CD4-positive, alpha-beta memory T cell (primary cell): ENCODE results near the gene PIEZO1. TPM values are rescaled to one million over a fixed set of nuclear protein-coding genes. Genes with fewer than 3 reads are reported as not detected.

Experiments
- CTCF ChIA-PET: fragments of 350-600 bp; sonication (Branson Sonifier 250); formaldehyde crosslinking; loops from one replicate; lab custom pipeline; 2021; ENCODE audit warnings: inconsistent platforms; ENCODE audit not compliant: partially characterized antibody; lab: Charles Lee
- POLR2A ChIA-PET: fragments of 350-600 bp; sonication (Branson Sonifier 250); formaldehyde crosslinking; loops from one replicate; lab custom pipeline; 2021; ENCODE audit not compliant: partially characterized antibody; lab: Charles Lee
- DNase-seq, 5 donors: peaks; one replicate each; pipeline versions ENCODE4 v3.0.0 to v3.0.0-alpha.2; 2020 to 2022; ENCODE audit warnings: mixed read lengths in 1 of 5
- H3K27ac ChIP-seq: one replicate; pipeline ENCODE4 v1.7.0; 2013; ENCODE audit warnings: low read depth, low read length
- H3K27me3 ChIP-seq: 2 replicates; pipeline ENCODE4 v1.7.0; 2013; ENCODE audit warnings: mild to moderate bottlenecking, low read length, moderate library complexity; ENCODE audit not compliant: insufficient read depth
- H3K36me3 ChIP-seq: 2 replicates; pipeline ENCODE4 v1.7.0; 2013; ENCODE audit warnings: mild to moderate bottlenecking, low read length, moderate library complexity; ENCODE audit not compliant: insufficient read depth
- H3K4me1 ChIP-seq: 2 replicates; pipeline ENCODE4 v1.7.0; 2013; ENCODE audit warnings: mild to moderate bottlenecking, low read length, moderate library complexity; ENCODE audit not compliant: insufficient read depth
- H3K4me3 ChIP-seq, 2 donors: one replicate each; pipeline ENCODE4 v1.7.0; 2013; ENCODE audit warnings: low read length in 2 of 2, mild to moderate bottlenecking in 1 of 2
- H3K9me3 ChIP-seq, 2 donors: one replicate each; pipeline ENCODE4 v1.7.0; 2013; ENCODE audit warnings: low read length in 2 of 2, control low read depth in 1 of 2; ENCODE audit not compliant: control insufficient read depth in 1 of 2
- H3K27ac Mint-ChIP-seq, 7 donors: one replicate each; pipeline ENCODE4 v1.8.0; 2020 to 2021; ENCODE audit warnings: mixed read lengths in 7 of 7, mild to moderate bottlenecking in 6 of 7, inconsistent platforms in 3 of 7, moderate library complexity in 3 of 7
- H3K27me3 Mint-ChIP-seq, 2 donors: one replicate each; pipeline ENCODE4 v1.8.0; 2020 to 2021; ENCODE audit warnings: mixed read lengths in 2 of 2
- H3K36me3 Mint-ChIP-seq, 2 donors: one replicate each; pipeline ENCODE4 v1.8.0; 2020 to 2021; ENCODE audit warnings: mixed read lengths in 2 of 2, inconsistent platforms in 1 of 2, mild to moderate bottlenecking in 1 of 2
- H3K4me1 Mint-ChIP-seq, 4 donors: one replicate each; pipeline ENCODE4 v1.8.0; 2020 to 2021; ENCODE audit warnings: mixed read lengths in 4 of 4, mild to moderate bottlenecking in 1 of 4
- H3K4me3 Mint-ChIP-seq, 8 donors: one replicate each; pipeline ENCODE4 v1.8.0; 2020 to 2021; ENCODE audit warnings: mixed read lengths in 8 of 8, mild to moderate bottlenecking in 7 of 8, moderate library complexity in 6 of 8, inconsistent platforms in 3 of 8
- H3K9me3 Mint-ChIP-seq, 8 donors: one replicate each; pipeline ENCODE4 v1.8.0; 2020 to 2021; ENCODE audit warnings: mixed read lengths in 8 of 8, mild to moderate bottlenecking in 5 of 8, inconsistent platforms in 3 of 8, moderate library complexity in 1 of 8
- intact Hi-C: fragments of 100-400 bp; cut with micrococcal nuclease; formaldehyde crosslinking; loops from one replicate; pipeline ENCODE4 v1.15.1; 2023
- polyA plus RNA-seq, 2 donors: library from polyadenylated mRNA; unstranded; fragments of 300-500 nt; fragmentation: Illumina TruSeq; gene quantifications; one replicate each; pipeline ENCODE4 v1.2.3, GENCODE V29; 2021
- total RNA-seq, 2 experiments: library from RNA; stranded (reverse); gene quantifications; one replicate each; pipeline ENCODE4 v1.2.3, GENCODE V29; 2021

PIEZO1 gene
- total and polyA plus RNA-seq, 4 experiments from 2014 or later = 12.0 to 302 (median 171) TPM

DNA sequence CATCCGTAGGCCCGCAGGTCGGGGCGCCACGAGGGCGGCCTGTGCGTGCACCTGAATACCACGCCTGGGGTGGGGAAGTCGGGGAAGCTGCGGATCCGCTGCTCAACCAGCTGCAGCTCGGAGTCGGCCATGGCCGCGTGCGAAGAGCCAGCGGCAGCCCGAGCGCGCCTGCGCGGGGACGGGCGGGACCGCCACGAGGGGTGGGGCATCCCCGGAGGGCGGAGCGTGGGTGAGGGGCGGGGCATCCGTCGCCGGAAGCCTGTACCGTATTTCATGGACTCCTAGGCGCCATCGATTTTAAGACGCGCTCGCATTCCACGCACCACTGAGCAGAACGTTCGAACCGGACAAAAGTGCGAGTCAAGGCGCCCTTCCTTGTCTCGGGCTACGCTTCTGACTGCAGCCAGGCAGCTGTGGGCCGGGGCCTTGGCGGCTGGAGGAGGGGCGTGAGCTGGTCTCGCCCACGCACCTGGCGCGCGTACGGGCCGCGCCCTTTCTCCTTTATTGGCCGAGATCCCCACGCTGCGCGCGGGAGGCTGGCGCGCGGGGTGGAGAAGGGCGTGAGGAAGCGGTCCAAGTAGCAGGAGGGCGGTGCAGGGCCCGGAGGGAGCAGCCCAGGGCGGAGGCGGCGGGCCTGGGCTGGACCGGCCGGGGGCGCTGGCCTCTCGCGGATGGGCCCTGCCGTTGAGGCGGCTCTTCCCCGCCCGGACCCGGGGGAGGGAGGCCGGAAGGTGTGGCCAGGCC lies 26.9 kb upstream of the PIEZO1 start, which contains the start of gene APRT:
APRT (minus strand) TSS at position 160 of the 744 bp plus-strand sequence; CDS start at position 131, 29 bp downstream.
- Mint-ChIP-seq H3K36me3 (peaks cover 0 to 15% of the 10 kb centered on the region in 2 donors), H3K9me3 (no peaks in the 10 kb centered on the region), H3K27ac (peak within 1 kb of the TSS; percentile 88 to 98 (median 97)), H3K27me3 (no peaks in the 10 kb centered on the region), H3K4me3 (peak within 1 kb of the TSS; percentile 95 to 100 (median 97)), H3K4me1 (peaks cover 1 to 28% (median 15%) of the 10 kb centered on the region in 4 donors)
- peak; percentile 94 to 99 (median 97) for DNase-seq
- peak within 1 kb of the TSS; percentile 90 to 94 for H3K4me3 ChIP-seq
- no peaks in the 10 kb centered on the region for H3K9me3 ChIP-seq
- H3K4me1 ChIP-seq = peaks cover 21% of the 10 kb centered on the region
- CTCF ChIA-PET = interaction anchor here (1.1 to 5.1 kb wide), 8 partner anchors 13 to 406 kb away, joined by 3 to 35 read pairs (median 4); partner anchors contain the start of genes GALNS, TRAPPC2L and ZNF778
- H3K27ac ChIP-seq = peak within 1 kb of the TSS; percentile 67
- no peaks in the 10 kb centered on the region for H3K27me3 ChIP-seq
- intact Hi-C loops = loop anchor here (1.0 kb wide), 4 partner anchors 9 to 404 kb away; partner anchors contain the start of genes CDT1, PIEZO1 and TRAPPC2L
- POLR2A ChIA-PET = interaction anchor here (0.8 to 11.8 kb wide), 21 partner anchors 8 to 429 kb away, joined by 3 to 206 read pairs (median 5); partner anchors contain the start of genes CDT1, CTU2, GALNS and PIEZO1
- peaks cover 13% of the 10 kb centered on the region for H3K36me3 ChIP-seq

DNA sequence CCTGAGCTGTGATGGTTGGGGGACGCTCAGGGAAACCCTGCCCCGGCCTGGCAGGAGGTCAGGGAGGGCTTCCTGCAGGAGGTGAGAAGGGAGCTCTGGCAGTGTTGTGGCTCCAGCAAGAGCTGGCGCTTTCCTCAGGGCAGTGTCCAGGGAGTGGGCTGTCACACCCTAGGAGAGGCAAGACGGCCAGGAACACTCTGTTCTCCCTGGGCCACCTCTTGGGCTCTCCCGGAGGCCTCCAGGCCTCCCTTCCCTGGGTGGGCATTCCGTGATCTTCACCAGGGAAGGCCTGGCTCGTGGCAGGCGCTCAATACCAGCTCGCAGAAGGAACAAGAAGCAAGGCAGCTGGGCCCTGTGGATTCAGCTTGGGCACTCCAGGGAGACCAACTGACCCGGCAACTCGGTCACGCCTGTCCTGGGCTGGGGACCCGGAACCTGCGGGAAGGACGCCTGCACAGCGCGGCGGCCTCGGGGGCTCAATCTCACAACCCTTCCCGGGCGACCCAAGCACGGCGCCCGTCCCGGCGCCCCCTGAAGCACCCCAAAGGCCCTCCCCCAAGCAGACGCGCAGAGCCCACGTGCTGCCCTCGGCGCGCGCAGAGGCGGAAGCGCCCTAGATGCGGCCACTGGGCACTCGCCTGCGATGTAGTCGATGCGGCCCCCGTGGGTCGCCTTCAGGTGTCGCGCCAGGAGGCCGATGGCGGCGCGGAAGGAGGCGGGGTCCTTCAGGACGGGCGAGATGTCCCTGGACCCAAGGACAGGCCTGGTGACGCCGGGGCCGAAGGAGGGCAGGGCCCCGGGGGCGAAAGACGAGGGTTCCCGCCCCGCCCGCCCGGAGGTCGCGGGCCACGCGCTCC lies 26.1 kb upstream of the PIEZO1 start:
- Mint-ChIP-seq H3K9me3 (no peaks in the 10 kb centered on the region), H3K27me3 (no peaks in the 10 kb centered on the region), H3K4me1 (peaks cover 1 to 28% (median 15%) of the 10 kb centered on the region in 4 donors), H3K4me3 (peak overlapping the region; percentile 79 to 97 (median 86)), H3K36me3 (peaks cover 0 to 15% of the 10 kb centered on the region in 2 donors), H3K27ac (peak overlapping the region; percentile 87 to 93 (median 93))
- Histone ChIP-seq H3K4me3 (peak overlapping the region; percentile 90 to 94), H3K36me3 (peaks cover 13% of the 10 kb centered on the region), H3K9me3 (no peaks in the 10 kb centered on the region), H3K4me1 (peaks cover 21% of the 10 kb centered on the region), H3K27ac (peak overlapping the region; percentile 67), H3K27me3 (no peaks in the 10 kb centered on the region)
- peak; percentile 56 to 68 (median 64) for DNase-seq
- intact Hi-C loops = loop anchor here (1.0 kb wide), 2 partner anchors 8 to 26 kb away; partner anchors contain the start of genes CDT1 and PIEZO1
- POLR2A ChIA-PET = interaction anchor here (0.8 to 11.8 kb wide), 24 partner anchors 8 to 430 kb away, joined by 3 to 206 read pairs (median 5); partner anchors contain the start of genes CDT1, CTU2, GALNS and PIEZO1
- CTCF ChIA-PET = interaction anchor here (1.1 to 5.1 kb wide), 10 partner anchors 12 to 407 kb away, joined by 3 to 35 read pairs (median 4); partner anchors contain the start of genes GALNS, TRAPPC2L and ZNF778

DNA sequence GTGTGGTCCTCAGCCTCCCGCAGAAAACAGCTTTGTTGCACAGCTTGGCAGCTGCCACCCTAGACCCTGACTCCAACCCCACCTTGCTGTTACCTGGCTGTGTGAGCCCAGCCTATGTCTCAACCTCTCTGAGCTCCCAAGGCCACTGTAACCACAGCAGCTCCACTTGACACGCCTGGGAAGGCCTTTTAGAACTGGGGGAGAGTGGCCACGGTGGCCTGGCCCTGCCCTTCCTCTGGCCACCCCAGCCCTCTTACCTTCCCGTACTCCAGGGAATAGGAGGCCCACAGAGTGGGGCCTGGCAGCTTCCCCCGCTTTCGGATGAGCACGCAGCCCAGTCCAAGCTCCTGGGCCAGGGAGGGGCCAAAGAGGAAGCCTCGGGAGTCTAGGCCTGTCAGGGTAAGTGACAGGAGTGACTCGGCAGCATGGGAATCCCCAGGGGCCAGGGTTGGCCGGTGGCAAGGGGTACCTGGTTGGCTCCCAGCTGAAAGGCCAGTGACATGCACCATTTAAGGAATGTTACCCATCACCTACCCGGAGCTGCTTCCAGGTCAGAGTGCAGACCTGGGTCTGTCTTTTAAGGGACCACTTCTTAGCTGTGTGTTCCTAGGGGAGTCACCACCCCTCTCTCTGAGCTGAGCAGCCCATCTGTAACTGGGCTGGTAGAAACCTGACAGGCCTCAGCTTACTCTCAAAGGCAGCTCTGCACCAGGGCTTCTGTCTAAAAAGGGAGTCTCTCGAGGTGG lies 25.3 kb upstream of the PIEZO1 start:
- POLR2A ChIA-PET = interaction anchor here (0.7 to 11.8 kb wide), 13 partner anchors 11 to 430 kb away, joined by 3 to 206 read pairs (median 5); partner anchors contain the start of genes CTU2, GALNS, PIEZO1 and RNF166
- Mint-ChIP-seq H3K9me3 (no peaks in the 10 kb centered on the region), H3K4me3 (peak overlapping the region; percentile 79 to 97 (median 86)), H3K27ac (peak overlapping the region; percentile 25 to 93 (median 85)), H3K27me3 (no peaks in the 10 kb centered on the region), H3K36me3 (peaks cover 0 to 15% of the 10 kb centered on the region in 2 donors), H3K4me1 (peaks cover 1 to 28% (median 15%) of the 10 kb centered on the region in 4 donors)
- H3K36me3 ChIP-seq = peaks cover 13% of the 10 kb centered on the region
- H3K9me3 ChIP-seq = no peaks in the 10 kb centered on the region
- CTCF ChIA-PET = interaction anchor here (1.1 to 5.1 kb wide), 7 partner anchors 27 to 403 kb away, joined by 3 to 35 read pairs (median 6); partner anchors contain the start of genes GALNS and TRAPPC2L
- peak overlapping the region; percentile 90 to 94 for H3K4me3 ChIP-seq
- no peak for DNase-seq
- H3K4me1 ChIP-seq = peaks cover 21% of the 10 kb centered on the region
- intact Hi-C loops = no loop called here
- H3K27ac ChIP-seq = peak overlapping the region; percentile 67
- H3K27me3 ChIP-seq = no peaks in the 10 kb centered on the region

DNA sequence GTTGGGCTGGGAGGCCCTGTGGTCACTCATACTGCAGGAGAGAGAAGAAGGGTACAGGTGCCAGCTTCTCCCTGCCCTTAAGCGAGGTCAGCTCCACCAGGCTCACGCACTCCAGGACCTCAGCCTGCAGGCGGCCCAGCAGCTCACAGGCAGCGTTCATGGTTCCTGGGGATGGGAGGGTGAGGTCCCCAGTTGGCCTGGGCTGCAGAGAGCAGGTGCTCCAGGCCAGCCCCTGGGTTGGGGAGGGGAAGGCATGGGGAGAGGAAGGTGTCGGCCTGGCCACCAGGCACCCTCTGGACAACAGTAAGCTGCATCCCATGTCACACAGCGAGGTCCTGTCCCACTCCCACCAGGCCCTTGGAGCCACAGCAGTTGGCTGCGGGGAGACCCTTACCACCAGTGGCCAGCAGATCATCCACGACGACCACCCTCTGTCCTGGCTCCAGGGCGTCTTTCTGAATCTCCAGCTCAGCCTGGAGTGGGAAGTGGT lies 24.7 kb upstream of the PIEZO1 start:
- H3K36me3 ChIP-seq = peaks cover 13% of the 10 kb centered on the region
- no peak overlapping the region for H3K4me3 ChIP-seq
- H3K4me1 ChIP-seq = peaks cover 25% of the 10 kb centered on the region
- intact Hi-C loops = no loop called here
- peaks cover 0 to 15% of the 10 kb centered on the region in 2 donors for H3K36me3 Mint-ChIP-seq
- H3K9me3 Mint-ChIP-seq = no peaks in the 10 kb centered on the region
- H3K4me1 Mint-ChIP-seq = peaks cover 1 to 28% (median 15%) of the 10 kb centered on the region in 4 donors
- DNase-seq = no peak
- no peak overlapping the region for H3K27ac ChIP-seq
- H3K27me3 Mint-ChIP-seq = no peaks in the 10 kb centered on the region
- H3K27ac Mint-ChIP-seq = peak overlapping the region in 3 of 7 donors; percentile 9 to 88 (median 61)
- no peaks in the 10 kb centered on the region for H3K27me3 ChIP-seq
- ChIA-PET POLR2A (interaction anchor here (0.7 to 11.8 kb wide), 9 partner anchors 10 to 431 kb away, joined by 3 to 206 read pairs (median 8); partner anchors contain the start of genes CTU2, GALNS, PIEZO1 and RNF166), CTCF (interaction anchor here (1.8 to 5.1 kb wide), 5 partner anchors 29 to 403 kb away, joined by 4 to 35 read pairs (median 9); partner anchors contain the start of genes GALNS and TRAPPC2L)
- H3K4me3 Mint-ChIP-seq = peak overlapping the region in 4 of 8 donors; percentile 13 to 82 (median 30)
- no peaks in the 10 kb centered on the region for H3K9me3 ChIP-seq

DNA sequence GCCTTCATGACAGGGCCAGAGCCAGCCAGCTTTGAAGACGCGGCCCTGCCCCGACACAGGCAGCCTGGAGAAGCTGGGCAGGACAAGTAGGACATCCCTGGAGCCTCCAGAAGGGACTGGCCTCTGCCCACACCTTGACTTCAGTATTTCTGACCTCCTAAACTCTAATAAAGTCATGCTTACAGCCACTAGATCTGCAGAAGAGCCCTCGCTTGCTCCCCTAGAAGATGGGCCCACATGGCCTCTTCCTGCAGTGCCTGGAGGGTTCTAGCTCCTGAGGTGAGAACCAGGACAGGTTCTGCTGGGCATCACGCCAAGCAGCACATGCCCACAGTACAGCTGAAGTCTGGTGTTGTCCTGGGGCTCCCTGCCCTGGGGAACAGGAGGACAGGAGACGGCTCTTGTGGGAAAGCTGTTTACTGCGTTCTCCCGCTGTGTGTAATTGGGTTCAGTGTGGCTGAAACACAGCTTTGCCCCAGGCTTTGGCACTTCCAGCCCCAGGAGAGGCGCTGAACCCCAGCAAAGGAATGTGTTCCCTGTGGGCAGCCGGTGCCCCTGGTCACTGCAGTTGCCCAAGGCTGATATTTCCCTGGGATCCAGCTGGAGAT lies 24.2 kb upstream of the PIEZO1 start:
- H3K4me3 ChIP-seq = no peak overlapping the region
- H3K27me3 Mint-ChIP-seq = no peaks in the 10 kb centered on the region

More for the DNA sequence above, 24.2 kb upstream of the PIEZO1 start:
- intact Hi-C loops = no loop called here
- CTCF ChIA-PET = interaction anchor here (1.8 to 5.1 kb wide), 4 partner anchors 28 to 72 kb away, joined by 6 to 35 read pairs (median 16); partner anchors contain the start of genes GALNS and TRAPPC2L
- H3K36me3 ChIP-seq = peaks cover 13% of the 10 kb centered on the region
- peaks cover 30% of the 10 kb centered on the region for H3K4me1 ChIP-seq
- H3K27ac Mint-ChIP-seq = peak overlapping the region in 2 of 7 donors; percentile 8 to 54
- peak overlapping the region in 5 of 8 donors; percentile 13 to 33 (median 21) for H3K4me3 Mint-ChIP-seq
- POLR2A ChIA-PET = interaction anchor here (1.2 to 11.8 kb wide), 5 partner anchors 10 to 189 kb away, joined by 3 to 206 read pairs (median 41); partner anchors contain the start of genes CTU2, PIEZO1 and RNF166
- no peaks in the 10 kb centered on the region for H3K9me3 ChIP-seq
- H3K4me1 Mint-ChIP-seq = peaks cover 1 to 28% (median 15%) of the 10 kb centered on the region in 4 donors
- peaks cover 0 to 15% of the 10 kb centered on the region in 2 donors for H3K36me3 Mint-ChIP-seq
- no peaks in the 10 kb centered on the region for H3K9me3 Mint-ChIP-seq
- no peaks in the 10 kb centered on the region for H3K27me3 ChIP-seq
- DNase-seq = no peak
- H3K27ac ChIP-seq = no peak overlapping the region
